T-helper 17 cell (primary cell): ENCODE data around the gene LIN52. TPM values are rescaled to one million over a fixed set of nuclear protein-coding genes. Genes with fewer than 3 reads are reported as not detected.
A peak's percentile ranks its signal among the peaks of the same experiment; 100 is the strongest.

Experiments used
- ATAC-seq: fragments of 150-1000 bp; cut with Tn5 transposase; 2 replicates; pipeline ENCODE4 v1.10.0; 2021; ENCODE audit warnings: mild to moderate bottlenecking, moderate library complexity
- DNase-seq, 3 donors: peaks; one replicate each; pipeline versions ENCODE4 v3.0.0 to v3.0.0-alpha.2; 2020 to 2021
- H3K9me3 ChIP-seq: one replicate; pipeline ENCODE4 v1.7.0; 2013; ENCODE audit warnings: low read length, mild to moderate bottlenecking; ENCODE audit not compliant: control insufficient read depth, poor library complexity, severe bottlenecking
- H3K27ac Mint-ChIP-seq: one replicate; pipeline ENCODE4 v1.8.0; 2022; ENCODE audit warnings: mild to moderate bottlenecking, moderate library complexity, mixed read lengths
- H3K27me3 Mint-ChIP-seq: one replicate; pipeline ENCODE4 v1.8.0; 2022; ENCODE audit warnings: mixed read lengths
- H3K36me3 Mint-ChIP-seq: one replicate; pipeline ENCODE4 v1.8.0; 2022; ENCODE audit warnings: low read depth, mixed read lengths
- H3K4me1 Mint-ChIP-seq: one replicate; pipeline ENCODE4 v1.8.0; 2022; ENCODE audit warnings: mild to moderate bottlenecking, mixed read lengths
- H3K4me3 Mint-ChIP-seq: one replicate; pipeline ENCODE4 v1.8.0; 2022; ENCODE audit warnings: mild to moderate bottlenecking, moderate library complexity, mixed read lengths
- total RNA-seq, 4 donors: library from RNA in 2 of 4; stranded (reverse) in 2 of 4; gene quantifications; one replicate each; pipeline ENCODE4 v1.2.3 and lab custom pipeline; 2022 to 2026

Gene LIN52
- total RNA-seq, 2 donors from 2014 or later = 7.6 to 10.5 TPM

DNA sequence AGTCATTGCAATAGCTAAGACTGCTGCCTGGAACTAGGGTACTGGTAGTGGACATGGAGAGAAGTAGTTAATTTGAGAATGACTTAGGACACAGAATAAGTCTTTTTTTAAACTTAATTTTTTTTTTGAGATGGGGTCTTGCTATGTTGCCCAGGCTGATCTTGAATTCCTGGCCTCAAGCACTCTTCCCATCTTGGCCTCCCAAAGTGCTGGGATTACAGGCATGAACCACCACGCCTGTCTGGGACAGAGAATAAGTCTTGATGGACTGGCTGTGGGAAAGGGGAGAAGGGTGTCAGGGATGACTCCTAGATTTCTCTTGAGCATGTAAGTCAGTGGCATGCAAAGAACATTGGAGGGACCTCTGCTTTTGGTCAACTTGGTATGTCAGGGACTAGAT is 42.9 kb downstream of the LIN52 start:
- Mint-ChIP-seq H3K4me3 (no peak overlapping the region), H3K36me3 (peaks cover 7% of the 10 kb centered on the region), H3K27me3 (no peaks in the 10 kb centered on the region), H3K27ac (no peak overlapping the region), H3K4me1 (peaks cover 5% of the 10 kb centered on the region)
- H3K9me3 ChIP-seq = no peaks in the 10 kb centered on the region
- ATAC-seq = no peak
- no peak for DNase-seq

DNA sequence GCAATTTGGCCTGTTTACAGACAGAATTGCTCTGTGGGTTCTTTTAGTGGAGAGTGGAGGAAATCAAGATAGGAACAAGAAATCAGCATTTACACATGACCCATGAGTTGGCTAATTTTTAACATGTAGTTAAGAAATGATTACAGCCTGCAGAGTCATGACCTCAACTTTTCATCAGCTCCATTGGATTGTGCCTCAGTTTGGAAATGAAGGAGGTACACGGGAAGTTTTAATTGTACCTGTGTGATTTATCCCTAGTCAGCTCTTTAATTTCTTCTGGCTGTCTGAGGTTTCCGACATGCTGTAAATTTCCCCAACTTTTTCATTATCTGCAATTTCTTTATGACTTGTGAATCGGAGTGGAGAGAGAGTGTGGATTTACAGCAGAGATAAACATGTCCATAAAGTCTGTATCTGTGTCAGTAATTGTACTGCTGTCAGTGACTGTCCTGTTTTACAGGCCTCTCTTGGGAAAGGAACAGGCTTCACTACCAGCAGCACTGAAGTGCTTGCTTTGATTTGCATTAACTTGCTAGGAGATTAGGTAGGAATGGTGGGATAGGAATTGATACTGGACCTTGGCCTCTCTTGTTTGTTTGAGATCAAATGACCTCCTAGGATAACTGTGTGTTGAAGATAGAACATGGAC is 49.2 kb downstream of the LIN52 start:
- DNase-seq (no peak), ATAC-seq (no peak)
- no peaks in the 10 kb centered on the region for H3K9me3 ChIP-seq
- H3K36me3 Mint-ChIP-seq = peaks cover 3% of the 10 kb centered on the region
- no peaks in the 10 kb centered on the region for H3K27me3 Mint-ChIP-seq
- peak overlapping the region; percentile 9 for H3K27ac Mint-ChIP-seq
- H3K4me1 Mint-ChIP-seq = peaks cover 23% of the 10 kb centered on the region
- H3K4me3 Mint-ChIP-seq = no peak overlapping the region

DNA sequence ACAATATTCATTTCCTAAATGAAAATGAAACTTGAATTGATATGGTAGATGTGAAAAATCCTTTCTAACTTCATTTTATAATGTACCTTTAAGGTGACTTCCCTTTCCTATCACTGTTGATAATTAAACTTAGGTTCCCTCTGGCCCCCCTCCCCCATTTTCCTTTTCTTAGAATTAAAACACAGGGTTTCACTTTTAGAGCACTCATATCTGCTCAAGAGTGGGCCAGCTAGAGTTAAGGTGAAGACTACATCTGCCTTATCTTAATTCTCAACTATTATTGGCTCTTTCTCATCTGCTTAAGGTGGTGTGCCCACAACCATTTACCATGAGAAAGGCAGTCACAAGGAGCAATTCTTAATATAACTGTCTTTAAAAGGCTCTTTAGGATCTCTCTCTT is 49.7 kb downstream of the LIN52 start:
- no peaks in the 10 kb centered on the region for H3K27me3 Mint-ChIP-seq
- no peaks in the 10 kb centered on the region for H3K36me3 Mint-ChIP-seq
- peaks cover 22% of the 10 kb centered on the region for H3K4me1 Mint-ChIP-seq
- H3K27ac Mint-ChIP-seq = peak overlapping the region; percentile 9
- no peak for DNase-seq
- ATAC-seq = no peak
- H3K4me3 Mint-ChIP-seq = no peak overlapping the region
- H3K9me3 ChIP-seq = no peaks in the 10 kb centered on the region

DNA sequence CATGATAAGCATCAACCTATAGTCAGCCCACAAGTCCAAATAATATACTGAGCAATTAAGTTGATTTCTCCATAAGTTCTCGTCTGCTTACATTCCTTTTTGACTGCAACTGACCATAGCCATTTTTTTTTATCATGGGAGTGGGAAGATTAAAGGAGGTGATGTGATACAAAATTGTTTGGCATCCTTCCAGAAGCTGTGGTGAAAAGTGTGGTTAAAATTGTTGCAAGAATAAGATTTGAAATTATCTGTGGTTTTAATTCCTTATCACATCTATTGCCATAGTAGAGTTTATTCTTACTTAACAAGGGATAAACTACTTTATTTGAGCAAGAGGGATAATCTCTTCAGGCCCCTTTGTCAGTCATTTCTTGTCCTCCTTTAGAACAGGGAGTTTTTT is 50.7 kb downstream of the LIN52 start:
- Mint-ChIP-seq H3K4me1 (peaks cover 22% of the 10 kb centered on the region), H3K27me3 (no peaks in the 10 kb centered on the region), H3K36me3 (no peaks in the 10 kb centered on the region), H3K27ac (no peak overlapping the region), H3K4me3 (no peak overlapping the region)
- H3K9me3 ChIP-seq = no peaks in the 10 kb centered on the region
- DNase-seq = no peak
- no peak for ATAC-seq

DNA sequence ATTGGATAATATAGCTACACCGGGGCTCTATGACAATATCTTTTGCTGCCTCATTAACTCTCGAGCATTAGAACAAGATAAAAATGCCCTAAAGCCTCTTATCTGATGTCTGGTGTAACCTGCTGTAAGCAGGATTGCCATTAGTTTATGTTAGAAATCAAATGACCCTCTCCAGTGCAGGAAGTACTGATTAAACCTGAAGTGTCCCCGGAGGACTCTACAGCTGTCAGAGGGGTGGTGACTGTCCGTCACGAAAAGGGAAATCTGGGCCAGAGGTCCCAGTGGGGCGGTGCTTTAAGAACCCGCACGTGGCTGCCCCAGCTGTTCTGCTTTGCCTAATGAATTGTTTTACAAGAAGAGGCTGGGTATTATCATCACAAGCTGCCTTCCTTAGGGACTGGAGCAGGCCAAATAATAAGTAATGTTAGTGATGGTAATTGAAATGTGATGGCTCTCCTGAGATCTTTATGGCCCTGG is 55.7 kb downstream of the LIN52 start:
- Mint-ChIP-seq H3K4me3 (no peak overlapping the region), H3K27me3 (no peaks in the 10 kb centered on the region), H3K36me3 (no peaks in the 10 kb centered on the region), H3K4me1 (peaks cover 8% of the 10 kb centered on the region), H3K27ac (no peak overlapping the region)
- ATAC-seq = no peak
- no peaks in the 10 kb centered on the region for H3K9me3 ChIP-seq
- no peak for DNase-seq

DNA sequence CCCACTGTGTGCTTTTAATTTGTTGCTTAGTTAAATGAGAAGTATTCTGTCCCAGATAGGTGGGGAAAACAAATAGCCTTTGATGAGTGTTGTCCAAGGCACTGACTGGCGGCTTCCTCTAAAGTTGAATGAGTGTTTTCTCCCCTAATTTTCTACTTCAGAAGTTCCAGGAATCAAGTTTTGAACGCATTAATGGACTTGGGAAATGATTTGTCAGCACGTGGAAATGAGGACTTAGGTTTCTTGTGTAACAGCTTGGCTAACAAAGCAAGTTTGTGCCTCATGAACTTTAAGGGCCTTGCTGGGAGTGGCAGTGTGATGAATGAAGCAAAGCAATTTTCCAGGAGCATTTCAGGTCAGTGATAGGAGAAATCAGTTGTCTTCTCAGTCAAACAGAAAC is 56.9 kb downstream of the LIN52 start:
- H3K4me1 Mint-ChIP-seq = peaks cover 7% of the 10 kb centered on the region
- H3K9me3 ChIP-seq = no peaks in the 10 kb centered on the region
- DNase-seq = no peak
- ATAC-seq = no peak
- no peaks in the 10 kb centered on the region for H3K36me3 Mint-ChIP-seq
- no peaks in the 10 kb centered on the region for H3K27me3 Mint-ChIP-seq
- H3K27ac Mint-ChIP-seq = no peak overlapping the region
- no peak overlapping the region for H3K4me3 Mint-ChIP-seq

DNA sequence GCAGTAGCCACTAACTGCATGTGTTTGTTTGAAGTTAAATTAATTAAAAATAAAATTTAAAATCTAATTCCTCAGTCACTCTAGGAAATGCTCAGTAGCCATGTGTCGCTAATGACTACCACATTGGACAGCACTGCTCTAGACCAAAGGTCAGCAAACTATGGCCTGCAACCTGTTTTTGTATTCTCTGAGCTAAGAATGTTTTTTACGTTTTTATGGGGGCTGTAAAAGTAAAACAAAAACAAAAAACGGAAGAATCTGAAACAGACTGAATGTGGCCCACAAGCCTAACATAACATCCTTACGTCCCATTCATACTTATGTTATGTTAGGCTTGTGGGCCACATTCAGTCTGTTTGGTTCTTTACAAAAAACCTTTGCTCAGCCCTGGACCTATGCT is 57.8 kb downstream of the LIN52 start:
- Mint-ChIP-seq H3K4me3 (no peak overlapping the region), H3K36me3 (peaks cover 2% of the 10 kb centered on the region), H3K27me3 (no peaks in the 10 kb centered on the region), H3K4me1 (peaks cover 8% of the 10 kb centered on the region), H3K27ac (no peak overlapping the region)
- DNase-seq (no peak), ATAC-seq (no peak)
- H3K9me3 ChIP-seq = no peaks in the 10 kb centered on the region

DNA sequence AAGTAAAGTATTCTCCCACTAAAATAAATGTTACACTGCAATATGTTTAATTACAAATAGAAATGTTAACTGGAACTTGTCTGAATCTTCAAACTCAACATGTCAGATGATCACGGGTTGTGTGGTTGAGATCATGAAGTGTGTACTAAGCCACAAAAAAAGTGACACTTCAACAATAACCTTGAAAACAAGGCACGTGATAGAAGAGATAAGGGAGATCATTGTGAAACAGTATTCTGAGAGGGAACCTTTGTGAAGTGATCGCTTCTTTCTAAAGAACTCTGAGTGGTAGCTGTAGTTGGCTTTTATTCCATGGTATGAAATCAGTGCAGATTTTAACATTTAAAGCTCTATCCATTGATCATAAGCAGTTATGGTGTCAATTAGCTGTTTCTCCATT is 60.0 kb downstream of the LIN52 start:
- Mint-ChIP-seq H3K27ac (no peak overlapping the region), H3K4me3 (no peak overlapping the region), H3K27me3 (no peaks in the 10 kb centered on the region), H3K4me1 (peaks cover 8% of the 10 kb centered on the region), H3K36me3 (peaks cover 3% of the 10 kb centered on the region)
- ATAC-seq = no peak
- no peaks in the 10 kb centered on the region for H3K9me3 ChIP-seq
- DNase-seq = no peak

DNA sequence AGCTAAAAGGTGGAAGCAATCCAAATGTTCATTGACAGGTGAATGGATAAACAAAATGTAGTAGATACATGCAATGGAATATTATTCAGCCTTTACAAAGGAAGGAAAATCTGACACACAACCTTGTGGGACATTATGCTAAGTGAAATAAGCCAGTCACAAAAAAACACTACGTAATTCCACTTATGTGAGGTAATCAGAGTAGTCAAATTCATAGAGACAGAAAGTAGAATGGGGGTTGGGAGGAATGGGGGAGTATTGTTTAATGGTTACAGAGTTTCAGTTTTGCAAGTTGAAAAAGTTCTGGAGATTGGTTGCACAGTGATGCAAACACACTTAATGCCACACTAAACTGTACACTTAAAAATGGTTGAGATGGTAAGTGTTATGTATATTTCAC is 62.8 kb downstream of the LIN52 start:
- peaks cover 8% of the 10 kb centered on the region for H3K4me1 Mint-ChIP-seq
- peaks cover 3% of the 10 kb centered on the region for H3K36me3 Mint-ChIP-seq
- H3K27ac Mint-ChIP-seq = no peak overlapping the region
- no peak for ATAC-seq
- DNase-seq = no peak
- H3K27me3 Mint-ChIP-seq = no peaks in the 10 kb centered on the region
- H3K9me3 ChIP-seq = no peaks in the 10 kb centered on the region
- H3K4me3 Mint-ChIP-seq = no peak overlapping the region

DNA sequence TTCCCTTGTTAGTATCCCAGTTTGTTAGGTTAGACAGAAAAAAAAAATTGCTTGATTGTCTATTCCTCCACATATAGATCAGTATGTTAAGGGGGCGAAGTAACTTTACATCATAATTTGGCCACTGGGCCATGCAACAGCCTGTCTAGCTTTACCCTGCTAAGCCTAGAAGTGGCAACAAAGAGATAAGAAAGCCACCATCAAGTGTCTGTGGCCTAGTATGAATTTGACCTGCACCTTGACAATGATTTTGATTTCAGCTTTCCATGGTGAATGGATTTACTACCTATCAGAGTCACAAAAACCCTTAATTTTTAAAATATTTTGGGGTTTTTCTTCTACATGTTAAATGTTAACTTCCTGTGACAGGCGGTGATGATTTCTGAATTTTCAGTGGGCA is 63.9 kb downstream of the LIN52 start:
- DNase-seq (no peak), ATAC-seq (no peak)
- Mint-ChIP-seq H3K27ac (no peak overlapping the region), H3K27me3 (no peaks in the 10 kb centered on the region), H3K4me1 (peaks cover 8% of the 10 kb centered on the region), H3K36me3 (peaks cover 3% of the 10 kb centered on the region), H3K4me3 (no peak overlapping the region)
- no peaks in the 10 kb centered on the region for H3K9me3 ChIP-seq

DNA sequence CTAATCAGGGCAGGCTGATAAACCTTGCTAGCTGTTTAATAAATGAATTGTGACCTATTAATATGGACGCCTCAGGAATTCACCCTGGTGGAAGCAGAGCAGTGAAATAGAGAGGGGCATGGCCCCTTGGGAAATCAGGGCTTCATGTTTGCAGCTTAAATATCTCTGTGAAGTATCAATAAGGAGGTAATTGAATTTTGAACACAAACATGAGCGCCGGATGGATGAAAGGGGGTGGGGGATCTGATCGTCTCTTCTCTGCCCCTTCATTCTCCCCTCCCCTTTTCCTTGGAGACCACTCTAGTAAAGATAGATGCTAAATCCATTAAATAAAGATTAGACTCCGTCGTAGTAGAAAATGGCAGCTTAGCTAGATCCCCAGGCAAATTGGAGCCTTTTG is 70.5 kb downstream of the LIN52 start:
- Mint-ChIP-seq H3K4me1 (no peaks in the 10 kb centered on the region), H3K4me3 (no peak overlapping the region), H3K36me3 (no peaks in the 10 kb centered on the region), H3K27ac (no peak overlapping the region), H3K27me3 (no peaks in the 10 kb centered on the region)
- DNase-seq (no peak), ATAC-seq (no peak)
- H3K9me3 ChIP-seq = no peaks in the 10 kb centered on the region

DNA sequence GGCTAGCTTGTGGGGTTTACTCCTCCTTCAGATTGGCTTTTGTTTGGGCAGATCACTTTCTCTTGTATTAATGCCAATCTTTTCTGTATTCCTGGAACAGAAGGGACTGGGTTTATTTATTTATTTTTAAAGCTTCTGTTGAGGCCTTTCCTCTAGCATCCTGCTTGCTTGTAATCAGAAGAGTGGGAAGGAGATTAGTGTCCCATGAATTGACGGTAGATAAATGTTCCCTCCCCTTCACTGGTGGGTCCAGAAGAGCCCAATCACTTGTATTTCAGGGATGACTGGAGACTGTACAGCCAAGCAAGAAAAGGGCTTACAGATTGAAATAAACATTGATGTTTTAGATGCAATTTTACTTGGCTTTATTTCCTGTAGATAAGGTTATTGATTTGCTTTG is 71.0 kb downstream of the LIN52 start:
- ATAC-seq (no peak), DNase-seq (no peak)
- Mint-ChIP-seq H3K36me3 (no peaks in the 10 kb centered on the region), H3K27me3 (no peaks in the 10 kb centered on the region), H3K4me1 (no peaks in the 10 kb centered on the region), H3K4me3 (no peak overlapping the region), H3K27ac (no peak overlapping the region)
- no peaks in the 10 kb centered on the region for H3K9me3 ChIP-seq

DNA sequence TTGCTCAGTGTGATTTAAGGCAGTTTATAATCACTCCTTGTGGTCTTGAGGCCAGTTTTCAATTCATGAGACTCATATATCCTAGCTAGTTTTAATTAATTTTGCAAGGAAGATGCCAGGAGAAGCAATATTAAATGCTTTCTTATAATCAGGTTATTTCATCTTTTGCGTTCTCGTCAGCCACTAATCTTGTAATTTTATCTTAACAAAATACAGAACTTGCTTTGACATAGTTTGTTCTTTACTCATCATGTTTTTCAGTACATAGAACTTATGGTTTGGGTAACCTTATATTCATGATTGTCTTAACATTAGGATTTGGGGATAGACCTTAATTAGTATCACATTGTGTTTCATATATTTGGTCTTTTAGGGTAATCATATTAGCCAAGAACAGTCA is 76.0 kb downstream of the LIN52 start:
- DNase-seq (no peak), ATAC-seq (no peak)
- H3K9me3 ChIP-seq = no peaks in the 10 kb centered on the region
- Mint-ChIP-seq H3K4me1 (peaks cover 4% of the 10 kb centered on the region), H3K27ac (no peak overlapping the region), H3K27me3 (no peaks in the 10 kb centered on the region), H3K4me3 (no peak overlapping the region), H3K36me3 (peaks cover 2% of the 10 kb centered on the region)

DNA sequence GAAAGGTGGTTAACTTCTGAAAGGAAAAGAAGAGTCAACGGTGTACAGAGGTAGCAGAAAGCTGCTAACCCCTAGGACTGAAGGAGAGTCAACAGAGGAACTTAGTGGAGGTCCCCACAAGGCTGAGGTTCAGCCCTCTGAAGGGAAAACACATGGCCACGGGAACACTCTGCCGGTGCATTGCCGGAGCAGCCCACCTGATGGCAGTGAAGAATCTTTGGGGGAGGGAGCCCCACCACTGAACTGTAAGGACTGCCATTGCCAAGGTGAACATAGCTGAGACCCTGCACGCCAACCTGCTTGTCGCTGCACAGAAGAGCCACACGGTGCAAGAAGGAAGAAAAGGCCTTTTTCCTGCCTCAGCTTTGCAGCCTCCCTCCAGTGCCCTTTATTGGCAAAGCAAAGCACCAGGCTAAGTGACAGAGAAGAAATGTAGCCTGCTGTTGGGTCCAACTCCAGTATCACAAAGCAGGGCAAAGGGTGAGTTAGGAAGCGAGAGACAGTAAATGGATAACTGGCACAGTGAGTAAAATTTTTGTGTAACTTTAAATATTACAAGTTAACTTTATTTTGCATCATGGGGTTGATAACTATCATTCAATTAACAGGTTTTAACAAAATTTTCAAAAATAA is 76.9 kb downstream of the LIN52 start:
- Mint-ChIP-seq H3K27ac (no peak overlapping the region), H3K4me1 (peaks cover 4% of the 10 kb centered on the region), H3K27me3 (no peaks in the 10 kb centered on the region), H3K4me3 (no peak overlapping the region), H3K36me3 (peaks cover 2% of the 10 kb centered on the region)
- DNase-seq (no peak), ATAC-seq (no peak)
- H3K9me3 ChIP-seq = no peaks in the 10 kb centered on the region
